ENCODE measurements around the gene VPS11. TPM values are rescaled to one million over a fixed set of nuclear protein-coding genes. Genes with fewer than 3 reads are reported as not detected.
A peak's percentile ranks its signal among the peaks of the same experiment; 100 is the strongest.
"Not testable (repeated sequence)": the region's sequence is repeated elsewhere in the genome, so short reads cannot be mapped to it uniquely, and the experiment has no call there.

Gene VPS11
- total and polyA plus RNA-seq, 2 experiments from 2014 or later = 11.5 to 13.4 TPM

- no peak for TF ChIP-seq ZNF462 (CRISPR knock-in tag; IDR thresholded peaks at IDR 0.05)
These were observed 11.1 kb upstream of the VPS11 start (continued) for GRCh38 chr11:119056421-119056999.

GRCh38 chr11:119057000-119057769 lies 10.4 kb upstream of the VPS11 start, which contains the start of gene HYOU1:
Gene HYOU1 (minus strand): TSS chr11:119057205. CDS start chr11:119056160, 1,045 bp downstream.
- H3F3A ChIP-seq (replicated peaks; ENCODE audit: low read depth) = peaks cover 16% of the 10 kb centered on the region
- H3K4me2 ChIP-seq = peak within 1 kb of the TSS; percentile 93
- peaks cover 43% of the 10 kb centered on the region for H3K79me2 ChIP-seq (replicated peaks; ENCODE audit: insufficient read depth)
- H3K27me3 ChIP-seq (ENCODE audit: insufficient read depth) = no peaks in the 10 kb centered on the region
- Mint-ChIP-seq H3K4me1 (peaks cover 14% of the 10 kb centered on the region), H3K27me3 (ENCODE audit: insufficient read depth, low read depth, poor library complexity) (peaks cover 13% of the 10 kb centered on the region), H3K36me3 (ENCODE audit: low read depth) (peaks cover 48% of the 10 kb centered on the region), H3K4me3 (peak within 1 kb of the TSS; percentile 90), H3K27ac (peak within 1 kb of the TSS; percentile 98), H3K9me3 (peaks cover 7% of the 10 kb centered on the region; the same call in 1 of the 3 replicates)
- H2AFZ ChIP-seq = peak within 1 kb of the TSS; percentile 92
- peak; percentile 100 for DNase-seq (ENCODE audit: low spot score)
- H4K20me1 ChIP-seq (replicated peaks; ENCODE audit: insufficient read depth) = peaks cover 25% of the 10 kb centered on the region
- H3K4me1 ChIP-seq (ENCODE audit: insufficient read depth) = peaks cover 14% of the 10 kb centered on the region
- H3K4me3 ChIP-seq = peak within 1 kb of the TSS; percentile 96
- peak; percentile 89 for ATAC-seq
- peak within 1 kb of the TSS; percentile 92 for H3K27ac ChIP-seq (ENCODE audit: low read depth)
- TF ChIP-seq POLR2AphosphoS5 (IDR thresholded peaks at IDR 0.05; ENCODE audit: low read depth) (peak; percentile 59), CTCF (conservative IDR thresholded peaks at IDR 0.05; ENCODE audit: low read depth in 2 of 2) (peak; percentile 22 to 43; a peak in 3 of 4 replicates), EZH2phosphoT487 (IDR thresholded peaks at IDR 0.05; ENCODE audit: unreplicated experiment) (no peak), ETS1 (IDR thresholded peaks at IDR 0.05) (0 out of 2 replicates have a peak, but pooled peaks have one; percentile 16), CREB1 (CRISPR knock-in tag; IDR thresholded peaks at IDR 0.05; ENCODE audit: low read depth) (peak; percentile 90), ZNF331 (CRISPR knock-in tag; IDR thresholded peaks at IDR 0.05; ENCODE audit: low read depth) (no peak)
- H3K9me2 ChIP-seq (ENCODE audit: insufficient read depth) = 0 out of 2 replicates have a peak, but pooled peaks cover 4% of the 10 kb centered on the region
- peaks cover 32% of the 10 kb centered on the region for H3K36me3 ChIP-seq (ENCODE audit: insufficient read depth)

GRCh38 chr11:119059128-119059527 lies 8.5 kb upstream of the VPS11 start:
- H3K27ac Mint-ChIP-seq; H3K9me3 Mint-ChIP-seq; H2AFZ ChIP-seq; H3K9me2 ChIP-seq (ENCODE audit: insufficient read depth); H3K4me2 ChIP-seq; H3K4me3 ChIP-seq; H3K27me3 ChIP-seq (ENCODE audit: insufficient read depth); H3K27ac ChIP-seq (ENCODE audit: low read depth); ATAC-seq; DNase-seq (ENCODE audit: low spot score): not testable (repeated sequence)
- Mint-ChIP-seq H3K27me3 (ENCODE audit: insufficient read depth, low read depth, poor library complexity) (peaks cover 10% of the 10 kb centered on the region), H3K4me3 (peak overlapping the region; percentile 42; the same call in 1 of the 3 replicates), H3K36me3 (ENCODE audit: low read depth) (peaks cover 29% of the 10 kb centered on the region), H3K4me1 (peaks cover 14% of the 10 kb centered on the region)
- peaks cover 30% of the 10 kb centered on the region for H3K79me2 ChIP-seq (replicated peaks; ENCODE audit: insufficient read depth)
- peaks cover 14% of the 10 kb centered on the region for H3K36me3 ChIP-seq (ENCODE audit: insufficient read depth)
- H3K4me1 ChIP-seq (ENCODE audit: insufficient read depth) = peaks cover 14% of the 10 kb centered on the region
- H3F3A ChIP-seq (replicated peaks; ENCODE audit: low read depth) = peaks cover 16% of the 10 kb centered on the region
- peaks cover 14% of the 10 kb centered on the region for H4K20me1 ChIP-seq (replicated peaks; ENCODE audit: insufficient read depth)

Data from GM23338 (cell line).